Measurements from ENCODE around the gene POLA1.

Gene POLA1

GRCh38 chrX:24693453-24694202 is at the start of gene POLA1:
TSS of gene POLA1 (plus strand) at chrX:24693918. CDS start at chrX:24693962, 44 bp downstream.
- DNase-seq: peak; percentile 2 to 94 (median 86)

- DNase-seq: no peak
These were observed 47.7 kb upstream of the POLA1 start for GRCh38 chrX:24646006-24646405.

GRCh38 chrX:24646745-24647182 is 47.0 kb upstream of the POLA1 start:
- peak in 25 of 56 donors; percentile 1 to 47 (median 16) for DNase-seq

GRCh38 chrX:24647257-24648058 is 46.3 kb upstream of the POLA1 start, which contains the start of gene PCYT1B:
TSS of gene PCYT1B (minus strand) at chrX:24647347. CDS start at chrX:24647105, 242 bp downstream.
- DNase-seq: peak in 55 of 56 donors; percentile 1 to 80 (median 45)

- DNase-seq: no peak
These were observed 45.2 kb upstream of the POLA1 start for GRCh38 chrX:24648495-24648894.

- no peak for DNase-seq
These were observed 41.9 kb upstream of the POLA1 start for GRCh38 chrX:24651783-24652182.

GRCh38 chrX:24655679-24656078 is 38.0 kb upstream of the POLA1 start:
- DNase-seq: peak in 4 of 56 donors; percentile 0 to 2 (median 0)

- DNase-seq: peak in 1 of 56 donors; percentile 9
These were observed 35.9 kb upstream of the POLA1 start for GRCh38 chrX:24657671-24658386.

GRCh38 chrX:24658421-24658820 is 35.3 kb upstream of the POLA1 start:
- no peak for DNase-seq

GRCh38 chrX:24659106-24659505 is 34.6 kb upstream of the POLA1 start:
- no peak for DNase-seq

GRCh38 chrX:24659646-24660045 is 34.1 kb upstream of the POLA1 start:
- no peak for DNase-seq

- DNase-seq: no peak
These were observed 32.4 kb upstream of the POLA1 start for GRCh38 chrX:24661292-24661691.

GRCh38 chrX:24662352-24662751 is 31.4 kb upstream of the POLA1 start:
- DNase-seq: no peak

- no peak for DNase-seq
These were observed 25.6 kb upstream of the POLA1 start for GRCh38 chrX:24668111-24668510.

- DNase-seq: peak in 50 of 56 donors; percentile 0 to 71 (median 38)
These were observed 21.0 kb upstream of the POLA1 start for GRCh38 chrX:24672701-24673190.

GRCh38 chrX:24673424-24673823 is 20.3 kb upstream of the POLA1 start:
- no peak for DNase-seq

GRCh38 chrX:24676403-24677024 is 17.2 kb upstream of the POLA1 start:
- no peak for DNase-seq

- DNase-seq: no peak
These were observed 10.8 kb upstream of the POLA1 start for GRCh38 chrX:24682739-24683432.

- DNase-seq: no peak
These were observed 9.7 kb upstream of the POLA1 start for GRCh38 chrX:24684048-24684447.

- no peak for DNase-seq
These were observed 1.4 kb upstream of the POLA1 start for GRCh38 chrX:24692305-24692704.
